ENCODE results near the gene SLC9A3.

GRCh38 chr5:451587-452458, 72.4 kb downstream of the SLC9A3 start:
- TF ChIP-seq GATA3 (IDR thresholded peaks at IDR 0.05; ENCODE audit: low read depth, low read length) (no peak), GATA2 (IDR thresholded peaks at IDR 0.05; ENCODE audit: low read depth, low read length) (no peak)

All from SH-SY5Y (cell line).